ENCODE results near the gene KCND3.
A peak's percentile ranks its signal among the peaks of the same experiment; 100 is the strongest.

The KCND3 gene

DNA sequence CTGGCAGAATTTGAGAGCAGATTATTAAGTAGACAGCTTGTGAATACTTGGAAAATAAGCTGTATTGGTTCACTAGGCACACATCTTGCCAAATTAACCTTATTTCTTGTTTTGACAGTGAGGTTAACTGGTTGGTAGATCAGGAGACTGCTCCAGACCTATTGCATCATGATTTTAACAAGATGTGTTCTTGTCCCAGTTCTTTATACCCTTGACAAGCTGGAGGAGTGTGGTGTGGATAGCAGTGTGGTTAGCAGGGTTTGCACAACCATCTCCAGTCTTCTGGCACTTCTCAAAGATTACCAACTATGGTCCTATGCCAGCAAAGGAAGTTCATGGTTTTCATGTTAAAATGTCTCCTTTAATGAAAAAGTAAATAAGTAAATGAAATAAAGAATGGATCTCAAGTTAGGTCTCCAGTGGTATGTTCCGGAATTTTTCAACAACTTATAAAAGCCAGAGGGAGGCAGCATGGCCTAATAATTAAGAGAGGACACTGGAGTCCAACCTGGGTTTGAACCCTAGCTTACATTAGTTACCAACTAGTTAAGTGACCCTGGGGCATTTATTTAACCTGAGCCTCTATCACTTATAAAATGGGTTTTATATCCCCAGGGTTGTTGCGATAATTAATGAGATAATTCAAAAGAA is 199.7 kb downstream of the KCND3 start:
- Histone ChIP-seq H3K27ac (replicated peaks) (no peak overlapping the region), H3K27me3 (ENCODE audit: insufficient read depth, poor library complexity, severe bottlenecking) (no peaks in the 10 kb centered on the region), H3K4me3 (replicated peaks; ENCODE audit: insufficient read depth, low read length) (no peak overlapping the region)
- peak; percentile 75 to 84 for DNase-seq (ENCODE audit: low read depth in 1 of 2, low spot score in 1 of 2)
- 0 out of 2 replicates have a peak, but pooled peaks have one; percentile 27 for TF ChIP-seq POLR2AphosphoS5 (IDR thresholded peaks at IDR 0.05; ENCODE audit: low read depth)
- TF ChIP-seq, protein P1, sequence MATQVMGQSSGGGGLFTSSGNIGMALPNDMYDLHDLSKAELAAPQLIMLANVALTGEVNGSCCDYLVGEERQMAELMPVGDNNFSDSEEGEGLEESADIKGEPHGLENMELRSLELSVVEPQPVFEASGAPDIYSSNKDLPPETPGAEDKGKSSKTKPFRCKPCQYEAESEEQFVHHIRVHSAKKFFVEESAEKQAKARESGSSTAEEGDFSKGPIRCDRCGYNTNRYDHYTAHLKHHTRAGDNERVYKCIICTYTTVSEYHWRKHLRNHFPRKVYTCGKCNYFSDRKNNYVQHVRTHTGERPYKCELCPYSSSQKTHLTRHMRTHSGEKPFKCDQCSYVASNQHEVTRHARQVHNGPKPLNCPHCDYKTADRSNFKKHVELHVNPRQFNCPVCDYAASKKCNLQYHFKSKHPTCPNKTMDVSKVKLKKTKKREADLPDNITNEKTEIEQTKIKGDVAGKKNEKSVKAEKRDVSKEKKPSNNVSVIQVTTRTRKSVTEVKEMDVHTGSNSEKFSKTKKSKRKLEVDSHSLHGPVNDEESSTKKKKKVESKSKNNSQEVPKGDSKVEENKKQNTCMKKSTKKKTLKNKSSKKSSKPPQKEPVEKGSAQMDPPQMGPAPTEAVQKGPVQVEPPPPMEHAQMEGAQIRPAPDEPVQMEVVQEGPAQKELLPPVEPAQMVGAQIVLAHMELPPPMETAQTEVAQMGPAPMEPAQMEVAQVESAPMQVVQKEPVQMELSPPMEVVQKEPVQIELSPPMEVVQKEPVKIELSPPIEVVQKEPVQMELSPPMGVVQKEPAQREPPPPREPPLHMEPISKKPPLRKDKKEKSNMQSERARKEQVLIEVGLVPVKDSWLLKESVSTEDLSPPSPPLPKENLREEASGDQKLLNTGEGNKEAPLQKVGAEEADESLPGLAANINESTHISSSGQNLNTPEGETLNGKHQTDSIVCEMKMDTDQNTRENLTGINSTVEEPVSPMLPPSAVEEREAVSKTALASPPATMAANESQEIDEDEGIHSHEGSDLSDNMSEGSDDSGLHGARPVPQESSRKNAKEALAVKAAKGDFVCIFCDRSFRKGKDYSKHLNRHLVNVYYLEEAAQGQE (IDR thresholded peaks at IDR 0.05; ENCODE audit: insufficient replicate concordance, low read depth) = no peak

DNA sequence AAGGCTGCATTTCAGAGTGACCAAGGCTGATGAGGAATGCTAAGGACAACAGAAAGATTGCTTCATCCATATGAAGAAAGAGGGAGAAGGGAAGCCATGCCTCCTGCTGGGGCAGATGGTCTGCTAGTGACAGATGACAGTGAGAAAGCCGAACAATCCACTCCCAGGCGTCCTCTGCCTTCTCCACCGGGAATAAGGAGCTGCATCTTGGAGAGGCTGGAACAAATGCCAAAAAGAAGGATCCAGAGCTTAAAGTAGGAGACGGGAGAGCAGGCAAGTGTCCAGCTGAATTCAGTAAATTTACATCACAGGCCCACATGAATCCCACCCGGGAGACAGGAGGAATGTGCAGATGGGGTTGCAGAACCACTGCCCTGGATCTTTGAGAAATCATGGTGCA is 200.3 kb downstream of the KCND3 start:
- no peak overlapping the region for H3K4me3 ChIP-seq (replicated peaks; ENCODE audit: insufficient read depth, low read length)
- peak in 1 of 2 experiments; percentile 13 for DNase-seq (ENCODE audit: low read depth in 1 of 2, low spot score in 1 of 2)
- H3K27ac ChIP-seq (replicated peaks) = no peak overlapping the region
- TF ChIP-seq GABPA (IDR thresholded peaks at IDR 0.05; ENCODE audit: low read depth) (no peak), POLR2AphosphoS5 (IDR thresholded peaks at IDR 0.05; ENCODE audit: low read depth) (no peak)
- no peaks in the 10 kb centered on the region for H3K27me3 ChIP-seq (ENCODE audit: insufficient read depth, poor library complexity, severe bottlenecking)

DNA sequence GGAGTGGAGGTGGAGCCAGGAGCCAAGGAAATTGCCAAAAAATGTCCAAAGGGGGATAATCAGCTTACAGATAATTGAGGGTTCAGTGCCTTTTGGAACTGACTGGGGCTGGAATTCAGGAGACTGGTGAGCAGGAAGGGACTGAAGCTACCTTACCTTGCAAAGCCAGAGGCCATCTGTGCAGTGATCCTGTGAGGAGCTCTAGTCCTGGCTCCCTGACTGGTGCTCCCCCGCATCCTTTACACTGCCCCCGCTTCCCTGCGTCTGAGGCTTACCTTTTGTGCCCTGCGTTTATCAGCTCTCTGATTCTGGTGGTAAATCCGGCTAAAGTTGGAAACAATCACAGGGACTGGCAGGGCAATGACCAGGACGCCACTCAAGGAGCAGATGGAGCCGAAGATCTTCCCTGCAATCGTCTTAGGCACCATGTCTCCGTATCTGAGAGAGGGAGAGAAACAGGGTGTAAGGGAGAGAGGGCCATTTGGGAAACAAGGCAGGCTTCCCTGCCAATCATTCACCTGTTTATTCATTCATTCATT is 202.7 kb downstream of the KCND3 start:
- Histone ChIP-seq H3K27me3 (ENCODE audit: insufficient read depth, poor library complexity, severe bottlenecking) (no peaks in the 10 kb centered on the region), H3K27ac (replicated peaks) (no peak overlapping the region), H3K4me3 (replicated peaks; ENCODE audit: insufficient read depth, low read length) (no peak overlapping the region)
- TF ChIP-seq, protein P2, sequence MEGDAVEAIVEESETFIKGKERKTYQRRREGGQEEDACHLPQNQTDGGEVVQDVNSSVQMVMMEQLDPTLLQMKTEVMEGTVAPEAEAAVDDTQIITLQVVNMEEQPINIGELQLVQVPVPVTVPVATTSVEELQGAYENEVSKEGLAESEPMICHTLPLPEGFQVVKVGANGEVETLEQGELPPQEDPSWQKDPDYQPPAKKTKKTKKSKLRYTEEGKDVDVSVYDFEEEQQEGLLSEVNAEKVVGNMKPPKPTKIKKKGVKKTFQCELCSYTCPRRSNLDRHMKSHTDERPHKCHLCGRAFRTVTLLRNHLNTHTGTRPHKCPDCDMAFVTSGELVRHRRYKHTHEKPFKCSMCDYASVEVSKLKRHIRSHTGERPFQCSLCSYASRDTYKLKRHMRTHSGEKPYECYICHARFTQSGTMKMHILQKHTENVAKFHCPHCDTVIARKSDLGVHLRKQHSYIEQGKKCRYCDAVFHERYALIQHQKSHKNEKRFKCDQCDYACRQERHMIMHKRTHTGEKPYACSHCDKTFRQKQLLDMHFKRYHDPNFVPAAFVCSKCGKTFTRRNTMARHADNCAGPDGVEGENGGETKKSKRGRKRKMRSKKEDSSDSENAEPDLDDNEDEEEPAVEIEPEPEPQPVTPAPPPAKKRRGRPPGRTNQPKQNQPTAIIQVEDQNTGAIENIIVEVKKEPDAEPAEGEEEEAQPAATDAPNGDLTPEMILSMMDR (IDR thresholded peaks at IDR 0.05; ENCODE audit: insufficient read depth, low read length) = no peak
- no peak for TF ChIP-seq POLR2AphosphoS5 (IDR thresholded peaks at IDR 0.05; ENCODE audit: low read depth)
- TF ChIP-seq SPI1 (IDR thresholded peaks at IDR 0.05; ENCODE audit: borderline replicate concordance, low read depth) = no peak
- TF ChIP-seq, protein P1 (IDR thresholded peaks at IDR 0.05; ENCODE audit: insufficient replicate concordance, low read depth) = no peak
- TF ChIP-seq GABPA (IDR thresholded peaks at IDR 0.05; ENCODE audit: low read depth) = no peak
- DNase-seq (ENCODE audit: low read depth in 1 of 2, low spot score in 1 of 2) = no peak

DNA sequence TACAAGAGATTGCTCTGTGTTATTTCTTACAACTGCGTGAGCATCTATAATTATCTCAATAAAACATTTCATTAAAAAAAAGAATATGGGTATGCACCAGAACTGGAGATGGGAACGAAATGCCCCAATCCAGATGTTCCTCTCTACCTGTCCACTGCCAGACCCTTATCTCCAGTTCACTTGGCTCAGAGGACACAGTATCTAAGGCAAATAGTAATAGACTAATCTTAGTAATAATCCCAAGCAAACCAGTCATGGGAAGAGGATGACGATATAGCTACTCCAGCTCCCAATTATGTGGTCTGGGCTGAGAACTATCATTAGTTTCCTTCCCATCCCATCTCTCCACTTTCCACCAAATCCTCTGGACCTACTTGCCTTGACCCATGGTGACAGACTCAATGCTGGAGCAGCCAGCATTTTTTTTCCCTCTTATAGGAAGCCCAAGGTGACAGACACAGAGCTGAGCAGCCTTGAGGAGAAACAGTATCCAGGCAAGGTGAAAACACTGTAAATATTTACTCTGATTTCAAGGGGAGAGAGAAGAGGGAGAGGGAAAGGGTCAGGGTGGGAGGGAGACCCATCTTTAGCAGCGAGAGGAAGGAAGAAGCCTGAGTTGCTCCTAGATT is 205.1 kb downstream of the KCND3 start:
- TF ChIP-seq SPI1 (IDR thresholded peaks at IDR 0.05; ENCODE audit: borderline replicate concordance, low read depth) (no peak), GABPA (IDR thresholded peaks at IDR 0.05; ENCODE audit: low read depth) (no peak), POLR2AphosphoS5 (IDR thresholded peaks at IDR 0.05; ENCODE audit: low read depth) (no peak)
- TF ChIP-seq, protein P2 (IDR thresholded peaks at IDR 0.05; ENCODE audit: insufficient read depth, low read length) = no peak
- TF ChIP-seq, protein P1 (IDR thresholded peaks at IDR 0.05; ENCODE audit: insufficient replicate concordance, low read depth) = no peak
- H3K27me3 ChIP-seq (ENCODE audit: insufficient read depth, poor library complexity, severe bottlenecking) = no peaks in the 10 kb centered on the region
- no peak for DNase-seq (ENCODE audit: low read depth in 1 of 2, low spot score in 1 of 2)

More for the DNA sequence above, 205.1 kb downstream of the KCND3 start:
- no peak overlapping the region for H3K4me3 ChIP-seq (replicated peaks; ENCODE audit: insufficient read depth, low read length)
- H3K27ac ChIP-seq (replicated peaks) = no peak overlapping the region
